Naive thymus-derived CD8-positive, alpha-beta T cell (primary cell): ENCODE data around the gene SLC22A4. TPM values are rescaled to one million over a fixed set of nuclear protein-coding genes. Genes with fewer than 3 reads are reported as not detected.
A peak's percentile ranks its signal among the peaks of the same experiment; 100 is the strongest.

ENCODE experiments used
- ATAC-seq, 2 donors: fragments of 150-1000 bp; cut with Tn5 transposase in 1 of 2; sonication (Bioruptor Pico), chemical (Tn5 transposase) in 1 of 2; 1 replicate in 1 of 2; 2 replicates in 1 of 2; pipeline ENCODE4 v1.10.0; 2021; ENCODE audit warnings: mild to moderate bottlenecking in 2 of 2, moderate library complexity in 2 of 2
- POLR2A ChIA-PET: fragments of 350-600 bp; sonication (Branson Sonifier 250); formaldehyde crosslinking; loops from one replicate; lab custom pipeline; 2021; ENCODE audit warnings: antibody characterized with exemption; lab: Charles Lee
- DNase-seq, 10 donors: peaks; one replicate each; pipeline versions ENCODE4 v3.0.0 to v3.0.0-alpha.2; 2020 to 2022
- H3K27ac Mint-ChIP-seq, 10 donors: one replicate each; pipeline ENCODE4 v1.8.0; 2020 to 2022; ENCODE audit warnings: mild to moderate bottlenecking in 10 of 10, mixed read lengths in 10 of 10, moderate library complexity in 4 of 10, inconsistent platforms in 1 of 10
- H3K27me3 Mint-ChIP-seq, 5 donors: one replicate each; pipeline ENCODE4 v1.8.0; 2021 to 2022; ENCODE audit warnings: mixed read lengths in 5 of 5
- H3K36me3 Mint-ChIP-seq, 3 donors: one replicate each; pipeline ENCODE4 v1.8.0; 2020 to 2022; ENCODE audit warnings: mixed read lengths in 3 of 3, mild to moderate bottlenecking in 2 of 3, inconsistent platforms in 1 of 3
- H3K4me1 Mint-ChIP-seq, 4 donors: one replicate each; pipeline ENCODE4 v1.8.0; 2021 to 2022; ENCODE audit warnings: mixed read lengths in 4 of 4
- H3K4me3 Mint-ChIP-seq, 10 donors: one replicate each; pipeline ENCODE4 v1.8.0; 2020 to 2022; ENCODE audit warnings: mild to moderate bottlenecking in 10 of 10, mixed read lengths in 10 of 10, moderate library complexity in 6 of 10, inconsistent platforms in 1 of 10
- H3K9me3 Mint-ChIP-seq, 9 donors: one replicate each; pipeline ENCODE4 v1.8.0; 2020 to 2022; ENCODE audit warnings: mixed read lengths in 9 of 9, mild to moderate bottlenecking in 3 of 9, inconsistent platforms in 1 of 9, moderate library complexity in 1 of 9
- polyA plus RNA-seq, 3 donors: library from polyadenylated mRNA; unstranded; fragments of 300-500 nt; fragmentation: Illumina TruSeq; gene quantifications; one replicate each; pipeline ENCODE4 v1.2.3, GENCODE V29; 2021
- total RNA-seq, 8 experiments: library from RNA in 2 of 8; stranded (reverse) in 2 of 8; gene quantifications; one replicate each; pipeline ENCODE4 v1.2.3 and lab custom pipeline; 2021 to 2026

SLC22A4 gene
- total and polyA plus RNA-seq, 5 experiments from 2014 or later = not detected

- ATAC-seq (peak; percentile 42 to 61), DNase-seq (peak; percentile 35 to 79 (median 58))
- Mint-ChIP-seq H3K27me3 (peaks cover 0 to 37% (median 18%) of the 10 kb centered on the region in 5 donors), H3K4me3 (peak overlapping the region in 6 of 10 donors; percentile 23 to 64 (median 52)), H3K36me3 (no peaks in the 10 kb centered on the region), H3K9me3 (no peaks in the 10 kb centered on the region), H3K4me1 (peaks cover 12 to 19% (median 13%) of the 10 kb centered on the region in 4 donors), H3K27ac (peak overlapping the region in 3 of 10 donors; percentile 44 to 71 (median 60))
- POLR2A ChIA-PET = no interaction called here
These were observed 21.6 kb upstream of the SLC22A4 start for GRCh38 chr5:132272311-132273210.

GRCh38 chr5:132273631-132274030, 20.6 kb upstream of the SLC22A4 start:
- ATAC-seq (no peak), DNase-seq (no peak)
- H3K27me3 Mint-ChIP-seq = peaks cover 0 to 37% (median 18%) of the 10 kb centered on the region in 5 donors
- H3K27ac Mint-ChIP-seq = no peak overlapping the region
- POLR2A ChIA-PET = interaction anchor here (0.6 kb wide), 1 partner anchor 988 kb away, joined by 4 read pairs; no protein-coding TSS in a partner anchor
- H3K9me3 Mint-ChIP-seq = no peaks in the 10 kb centered on the region
- H3K4me3 Mint-ChIP-seq = peak overlapping the region in 1 of 10 donors; percentile 1
- peaks cover 12 to 19% (median 13%) of the 10 kb centered on the region in 4 donors for H3K4me1 Mint-ChIP-seq
- H3K36me3 Mint-ChIP-seq = no peaks in the 10 kb centered on the region

GRCh38 chr5:132274050-132274792, 20.0 kb upstream of the SLC22A4 start:
- peaks cover 0 to 37% (median 18%) of the 10 kb centered on the region in 5 donors for H3K27me3 Mint-ChIP-seq
- H3K4me3 Mint-ChIP-seq = no peak overlapping the region
- no peak for ATAC-seq
- no peak overlapping the region for H3K27ac Mint-ChIP-seq
- POLR2A ChIA-PET = interaction anchor here (0.6 kb wide), 1 partner anchor 989 kb away, joined by 4 read pairs; no protein-coding TSS in a partner anchor
- peaks cover 12 to 19% (median 13%) of the 10 kb centered on the region in 4 donors for H3K4me1 Mint-ChIP-seq
- no peaks in the 10 kb centered on the region for H3K36me3 Mint-ChIP-seq
- no peaks in the 10 kb centered on the region for H3K9me3 Mint-ChIP-seq
- no peak for DNase-seq

DNA sequence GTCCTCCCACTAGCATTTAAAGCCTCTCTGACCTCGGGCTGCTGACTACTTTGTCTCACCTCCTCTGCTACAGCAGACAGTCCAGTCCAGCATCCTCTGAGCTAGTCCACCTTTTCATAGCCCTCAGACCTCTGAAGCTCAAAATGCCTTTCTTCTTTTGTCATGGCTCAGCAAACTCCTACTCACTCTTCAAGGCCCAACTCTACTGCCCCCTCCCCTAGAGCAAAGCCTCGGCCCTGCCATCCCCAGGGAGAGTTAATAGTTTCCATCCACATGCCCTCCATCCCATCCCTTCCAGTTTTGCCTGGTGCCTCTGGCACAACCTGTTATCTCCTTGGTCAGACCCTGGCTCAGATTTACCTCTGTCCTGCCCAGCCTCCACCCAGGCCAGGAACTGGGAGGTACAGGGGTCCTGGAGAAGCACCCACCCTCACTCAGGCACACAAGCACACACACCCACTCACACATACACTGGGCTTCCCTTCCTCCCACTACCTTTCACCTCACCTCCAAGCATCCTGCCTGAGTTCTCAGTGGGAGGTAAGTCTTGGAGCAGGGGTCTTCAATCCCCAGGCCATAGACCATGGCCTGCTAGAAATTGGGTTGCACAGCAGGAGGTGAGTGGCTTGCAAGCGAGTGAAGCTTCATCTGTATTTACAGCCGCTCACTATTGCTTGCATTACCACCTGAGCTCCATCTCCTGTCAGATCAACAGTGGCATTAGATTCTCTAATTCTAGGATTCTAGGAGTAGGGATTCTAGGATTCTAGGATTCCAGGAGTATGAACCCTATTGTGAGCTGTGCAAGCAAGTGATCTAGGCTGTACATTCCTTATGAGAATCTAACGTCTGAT, 18.6 kb upstream of the SLC22A4 start:
- Mint-ChIP-seq H3K4me3 (peak overlapping the region in 1 of 10 donors; percentile 36), H3K4me1 (peaks cover 13 to 19% (median 14%) of the 10 kb centered on the region in 4 donors), H3K27me3 (peaks cover 0 to 37% (median 20%) of the 10 kb centered on the region in 5 donors), H3K27ac (no peak overlapping the region), H3K9me3 (no peaks in the 10 kb centered on the region), H3K36me3 (no peaks in the 10 kb centered on the region)
- no peak for DNase-seq
- ATAC-seq = no peak
- POLR2A ChIA-PET = no interaction called here

DNA sequence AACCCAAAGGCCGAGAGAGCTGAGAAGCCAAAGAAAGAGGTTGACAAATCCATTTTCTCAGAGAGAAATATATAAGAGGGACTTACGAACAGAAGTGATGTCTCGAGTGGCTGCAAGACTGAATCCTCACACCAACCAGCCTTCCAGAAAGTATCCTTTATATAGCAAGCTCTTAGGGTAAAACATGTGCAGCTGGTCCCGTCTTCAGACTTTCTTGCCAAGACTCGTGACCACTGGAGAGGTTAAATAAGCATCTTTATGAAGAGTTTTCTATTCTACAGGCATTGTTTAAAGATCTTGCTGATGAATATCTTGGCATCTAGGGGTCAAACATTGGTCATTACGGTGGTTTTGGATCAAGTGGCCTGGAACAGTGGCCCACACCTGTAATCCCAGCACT, 16.9 kb upstream of the SLC22A4 start:
- no peak for ATAC-seq
- no peaks in the 10 kb centered on the region for H3K36me3 Mint-ChIP-seq
- no peaks in the 10 kb centered on the region for H3K9me3 Mint-ChIP-seq
- H3K27me3 Mint-ChIP-seq = peaks cover 0 to 36% (median 17%) of the 10 kb centered on the region in 5 donors
- DNase-seq = no peak
- POLR2A ChIA-PET = no interaction called here
- H3K4me3 Mint-ChIP-seq = no peak overlapping the region
- H3K27ac Mint-ChIP-seq = no peak overlapping the region
- peaks cover 5 to 10% (median 7%) of the 10 kb centered on the region in 4 donors for H3K4me1 Mint-ChIP-seq

GRCh38 chr5:132277971-132278853, 16.0 kb upstream of the SLC22A4 start:
- H3K9me3 Mint-ChIP-seq = no peaks in the 10 kb centered on the region
- peaks cover 0 to 26% (median 14%) of the 10 kb centered on the region in 5 donors for H3K27me3 Mint-ChIP-seq
- H3K27ac Mint-ChIP-seq = peak overlapping the region in 1 of 10 donors; percentile 23
- H3K36me3 Mint-ChIP-seq = no peaks in the 10 kb centered on the region
- POLR2A ChIA-PET = no interaction called here
- no peak for ATAC-seq
- H3K4me3 Mint-ChIP-seq = no peak overlapping the region
- peaks cover 0 to 2% (median under 1%) of the 10 kb centered on the region in 4 donors for H3K4me1 Mint-ChIP-seq
- DNase-seq = no peak

- ATAC-seq (no peak), DNase-seq (no peak)
- Mint-ChIP-seq H3K36me3 (no peaks in the 10 kb centered on the region), H3K27me3 (peaks cover 0 to 15% (median 8%) of the 10 kb centered on the region in 5 donors), H3K4me1 (peaks cover 0 to 2% (median 0%) of the 10 kb centered on the region in 4 donors), H3K27ac (no peak overlapping the region), H3K4me3 (no peak overlapping the region), H3K9me3 (no peaks in the 10 kb centered on the region)
- POLR2A ChIA-PET = no interaction called here
These were observed 14.4 kb upstream of the SLC22A4 start for GRCh38 chr5:132279801-132280200.

DNA sequence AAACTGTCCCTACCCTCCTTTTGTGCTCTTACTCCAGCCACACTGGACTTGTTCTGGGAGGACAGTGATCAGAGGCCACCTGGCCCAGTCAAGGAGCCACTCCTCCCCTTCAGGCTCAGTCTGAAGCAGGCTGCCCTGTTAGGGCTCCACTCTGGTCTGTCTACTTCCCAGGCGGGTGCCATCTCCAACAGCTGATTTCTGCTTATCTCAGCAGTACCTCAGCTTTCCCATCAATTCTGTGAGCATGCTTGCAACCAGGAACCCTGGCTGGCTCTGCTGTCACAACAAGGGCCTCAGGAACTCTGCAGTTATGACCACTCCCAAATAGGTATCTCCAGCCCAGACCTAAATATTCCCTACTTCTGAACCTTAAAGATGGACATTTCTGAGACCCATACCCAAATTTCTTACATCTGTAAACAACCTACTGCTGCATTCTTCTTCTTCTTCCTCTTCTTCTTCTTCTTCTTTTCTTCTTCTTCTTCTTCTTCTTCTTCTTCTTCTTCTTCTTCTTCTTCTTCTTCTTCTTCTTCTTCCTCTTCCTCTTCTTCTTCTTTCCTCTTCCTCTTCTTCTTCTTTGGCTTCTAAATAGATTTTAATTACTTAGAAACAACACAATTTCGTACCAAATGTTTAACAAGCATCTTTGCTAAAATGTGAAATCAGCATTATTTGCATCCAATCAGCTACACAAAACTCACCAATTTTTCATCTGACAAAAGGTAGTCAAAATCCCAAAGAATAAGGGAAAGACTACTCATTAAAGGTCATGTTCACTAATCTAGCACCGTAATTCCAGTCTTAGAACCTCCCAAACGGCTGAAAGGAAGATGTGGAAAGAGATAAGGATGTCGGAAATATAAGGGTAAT, 13.6 kb upstream of the SLC22A4 start:
- Mint-ChIP-seq H3K9me3 (no peaks in the 10 kb centered on the region), H3K4me3 (no peak overlapping the region), H3K27ac (no peak overlapping the region), H3K27me3 (peaks cover 0 to 7% (median 2%) of the 10 kb centered on the region in 5 donors), H3K36me3 (no peaks in the 10 kb centered on the region), H3K4me1 (peaks cover 0 to 2% (median 0%) of the 10 kb centered on the region in 4 donors)
- DNase-seq = no peak
- no peak for ATAC-seq
- POLR2A ChIA-PET = no interaction called here

DNA sequence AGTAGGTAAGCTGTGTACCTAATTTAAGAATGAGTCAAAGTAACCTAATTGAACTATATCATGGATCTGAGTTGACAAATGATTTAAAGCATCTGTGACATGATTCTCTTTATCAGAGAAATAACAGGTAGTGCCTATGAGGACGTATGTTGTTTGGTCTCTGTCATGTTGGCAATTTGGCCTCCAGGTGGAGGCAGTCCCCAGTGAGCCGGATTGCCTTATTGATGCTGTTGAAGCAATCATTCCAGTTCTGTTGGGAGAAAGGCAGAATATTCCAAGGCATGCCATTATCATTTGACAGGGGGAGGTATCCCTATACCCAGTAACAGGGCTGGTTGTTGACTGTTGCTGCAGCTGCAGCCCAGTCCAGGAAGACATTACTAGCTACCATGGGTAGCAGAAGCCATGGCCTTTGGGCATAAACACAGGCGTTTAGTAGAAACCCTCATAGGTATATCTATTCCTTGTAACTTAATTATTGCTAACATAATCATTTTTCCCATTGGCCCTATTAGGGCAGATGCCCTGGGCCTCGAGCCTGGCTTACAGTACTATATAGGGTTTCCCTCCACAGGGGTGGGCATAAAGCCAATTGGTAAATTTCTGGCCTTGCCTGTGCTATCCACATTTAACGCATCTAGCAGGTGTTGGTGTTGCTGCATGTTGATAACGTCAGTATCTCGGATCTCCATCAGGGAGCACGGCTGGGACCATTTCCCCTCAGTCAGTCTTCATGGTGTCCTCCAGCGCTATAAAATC, 12.2 kb upstream of the SLC22A4 start:
- no peak for ATAC-seq
- peaks cover 0 to 5% (median 0%) of the 10 kb centered on the region in 5 donors for H3K27me3 Mint-ChIP-seq
- H3K4me3 Mint-ChIP-seq = no peak overlapping the region
- POLR2A ChIA-PET = no interaction called here
- peaks cover 0 to 2% (median 0%) of the 10 kb centered on the region in 4 donors for H3K4me1 Mint-ChIP-seq
- no peaks in the 10 kb centered on the region for H3K9me3 Mint-ChIP-seq
- no peak overlapping the region for H3K27ac Mint-ChIP-seq
- no peaks in the 10 kb centered on the region for H3K36me3 Mint-ChIP-seq
- DNase-seq = no peak

- H3K4me3 Mint-ChIP-seq = no peak overlapping the region
- no peaks in the 10 kb centered on the region for H3K36me3 Mint-ChIP-seq
- no peak for DNase-seq
- peaks cover 0 to 8% (median 6%) of the 10 kb centered on the region in 5 donors for H3K27me3 Mint-ChIP-seq
- H3K4me1 Mint-ChIP-seq = peaks cover 0 to 2% (median 0%) of the 10 kb centered on the region in 4 donors
- no peak for ATAC-seq
- no peak overlapping the region for H3K27ac Mint-ChIP-seq
- POLR2A ChIA-PET = no interaction called here
- no peaks in the 10 kb centered on the region for H3K9me3 Mint-ChIP-seq
These were observed 10.7 kb upstream of the SLC22A4 start for GRCh38 chr5:132283423-132284043.
